ENCODE data around the gene TMEM128. TPM values are rescaled to one million over a fixed set of nuclear protein-coding genes. Genes with fewer than 3 reads are reported as not detected.

The TMEM128 gene
- total RNA-seq, 2 experiments from 2014 or later = 13.9 to 20.6 TPM

DNA sequence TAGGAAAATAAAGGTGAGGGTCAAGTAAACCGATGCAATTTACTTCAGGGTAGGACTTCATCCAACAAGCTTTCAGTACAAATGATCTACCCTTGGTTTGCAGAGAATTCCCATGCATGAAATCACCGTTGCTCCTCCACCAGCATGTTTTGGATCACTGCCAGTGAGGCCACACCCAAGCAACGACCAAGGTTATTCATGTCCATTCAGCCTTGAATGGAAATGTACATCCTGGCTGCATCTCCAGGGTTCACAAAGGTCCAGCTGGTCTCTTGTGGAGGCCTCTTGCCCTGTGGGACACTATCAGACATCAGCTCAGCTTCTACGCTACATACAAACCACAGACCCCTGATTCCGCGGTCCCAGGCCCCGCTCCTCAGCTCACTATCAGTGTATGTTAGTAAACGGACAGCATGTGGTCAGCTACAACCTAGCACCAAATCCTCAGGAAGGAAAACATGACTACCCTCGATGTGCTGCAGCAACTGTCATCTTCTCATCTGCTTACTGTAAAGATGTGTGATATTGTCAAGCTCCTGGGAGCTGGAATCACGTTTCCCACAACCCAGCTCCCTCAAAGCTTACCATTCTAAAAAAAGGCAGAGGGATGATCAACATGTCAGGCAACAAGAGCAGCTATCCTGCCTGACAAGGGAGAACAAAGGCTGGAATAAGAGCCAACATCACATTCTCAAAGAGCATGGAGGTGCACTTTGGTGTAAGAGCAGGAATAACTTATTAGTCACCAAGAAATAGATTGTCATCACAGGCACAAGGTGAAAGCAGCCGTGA is 37.0 kb upstream of the TMEM128 start:
- POLR2A ChIA-PET = interaction anchor here (0.9 to 1.0 kb wide), 2 partner anchors 102 to 113 kb away, joined by 3 read pairs; partner anchors contain the start of gene NSG1
- Histone ChIP-seq H3K36me3 (ENCODE audit: insufficient read depth, low read length) (peaks cover 75% of the 10 kb centered on the region), H3K27ac (ENCODE audit: low read depth, low read length, poor library complexity, severe bottlenecking) (no peak overlapping the region), H3K9me3 (ENCODE audit: low read length) (no peaks in the 10 kb centered on the region), H3K4me1 (ENCODE audit: insufficient read depth, low read length, poor library complexity, severe bottlenecking) (peaks cover 13% of the 10 kb centered on the region), H2AFZ (ENCODE audit: low read length) (no peak overlapping the region), H3K4me3 (ENCODE audit: low read depth, low read length, poor library complexity, severe bottlenecking) (no peak overlapping the region), H4K20me1 (ENCODE audit: insufficient read depth, low read length) (no peaks in the 10 kb centered on the region), H3K9me2 (ENCODE audit: insufficient read depth, low read length) (no peaks in the 10 kb centered on the region), H3K79me2 (ENCODE audit: insufficient read depth, low read depth, low read length) (peaks cover 36% of the 10 kb centered on the region), H3K4me2 (ENCODE audit: low read length) (no peak overlapping the region)
- no TSS peak for BruUV-seq (replicated peaks)
- DNase-seq (ENCODE audit: low spot score) = no peak
- CTCF ChIA-PET (ENCODE audit: unreplicated experiment) = no interaction called here
- intact Hi-C loops (cut with micrococcal nuclease; ENCODE audit: unreplicated experiment) = no loop called here
- TF ChIP-seq EZH2phosphoT487 (IDR thresholded peaks at IDR 0.05; ENCODE audit: borderline replicate concordance, low read depth, low read length) = no peak
- TF ChIP-seq, protein P1, sequence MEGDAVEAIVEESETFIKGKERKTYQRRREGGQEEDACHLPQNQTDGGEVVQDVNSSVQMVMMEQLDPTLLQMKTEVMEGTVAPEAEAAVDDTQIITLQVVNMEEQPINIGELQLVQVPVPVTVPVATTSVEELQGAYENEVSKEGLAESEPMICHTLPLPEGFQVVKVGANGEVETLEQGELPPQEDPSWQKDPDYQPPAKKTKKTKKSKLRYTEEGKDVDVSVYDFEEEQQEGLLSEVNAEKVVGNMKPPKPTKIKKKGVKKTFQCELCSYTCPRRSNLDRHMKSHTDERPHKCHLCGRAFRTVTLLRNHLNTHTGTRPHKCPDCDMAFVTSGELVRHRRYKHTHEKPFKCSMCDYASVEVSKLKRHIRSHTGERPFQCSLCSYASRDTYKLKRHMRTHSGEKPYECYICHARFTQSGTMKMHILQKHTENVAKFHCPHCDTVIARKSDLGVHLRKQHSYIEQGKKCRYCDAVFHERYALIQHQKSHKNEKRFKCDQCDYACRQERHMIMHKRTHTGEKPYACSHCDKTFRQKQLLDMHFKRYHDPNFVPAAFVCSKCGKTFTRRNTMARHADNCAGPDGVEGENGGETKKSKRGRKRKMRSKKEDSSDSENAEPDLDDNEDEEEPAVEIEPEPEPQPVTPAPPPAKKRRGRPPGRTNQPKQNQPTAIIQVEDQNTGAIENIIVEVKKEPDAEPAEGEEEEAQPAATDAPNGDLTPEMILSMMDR (conservative IDR thresholded peaks at IDR 0.05; ENCODE audit: low read length) = no peak

- H3K27ac ChIP-seq (ENCODE audit: low read depth, low read length, poor library complexity, severe bottlenecking) = no peak overlapping the region
- DNase-seq (ENCODE audit: low spot score) = no peak
- no peaks in the 10 kb centered on the region for H4K20me1 ChIP-seq (ENCODE audit: insufficient read depth, low read length)
- POLR2A ChIA-PET = interaction anchor here (0.6 to 1.1 kb wide), 2 partner anchors 17 to 41 kb away, joined by 3 to 5 read pairs; no protein-coding TSS in a partner anchor
- CTCF ChIA-PET (ENCODE audit: unreplicated experiment) = no interaction called here
- no TSS peak for BruUV-seq (replicated peaks)
- H2AFZ ChIP-seq (ENCODE audit: low read length) = no peak overlapping the region
- TF ChIP-seq, protein P1 (conservative IDR thresholded peaks at IDR 0.05; ENCODE audit: low read length) = no peak
- no peak for TF ChIP-seq EZH2phosphoT487 (IDR thresholded peaks at IDR 0.05; ENCODE audit: borderline replicate concordance, low read depth, low read length)
- H3K4me2 ChIP-seq (ENCODE audit: low read length) = no peak overlapping the region
- H3K79me2 ChIP-seq (ENCODE audit: insufficient read depth, low read depth, low read length) = peaks cover 8% of the 10 kb centered on the region; the same call in 1 of the 2 replicates
- peaks cover 93% of the 10 kb centered on the region for H3K36me3 ChIP-seq (ENCODE audit: insufficient read depth, low read length)
- no peak overlapping the region for H3K4me3 ChIP-seq (ENCODE audit: low read depth, low read length, poor library complexity, severe bottlenecking)
- no peaks in the 10 kb centered on the region for H3K9me3 ChIP-seq (ENCODE audit: low read length)
- no peaks in the 10 kb centered on the region for H3K4me1 ChIP-seq (ENCODE audit: insufficient read depth, low read length, poor library complexity, severe bottlenecking)
- no peaks in the 10 kb centered on the region for H3K9me2 ChIP-seq (ENCODE audit: insufficient read depth, low read length)
- intact Hi-C loops (cut with micrococcal nuclease; ENCODE audit: unreplicated experiment) = no loop called here
Observed at GRCh38 chr4:4281787-4282186, 33.8 kb upstream of the TMEM128 start.

DNA sequence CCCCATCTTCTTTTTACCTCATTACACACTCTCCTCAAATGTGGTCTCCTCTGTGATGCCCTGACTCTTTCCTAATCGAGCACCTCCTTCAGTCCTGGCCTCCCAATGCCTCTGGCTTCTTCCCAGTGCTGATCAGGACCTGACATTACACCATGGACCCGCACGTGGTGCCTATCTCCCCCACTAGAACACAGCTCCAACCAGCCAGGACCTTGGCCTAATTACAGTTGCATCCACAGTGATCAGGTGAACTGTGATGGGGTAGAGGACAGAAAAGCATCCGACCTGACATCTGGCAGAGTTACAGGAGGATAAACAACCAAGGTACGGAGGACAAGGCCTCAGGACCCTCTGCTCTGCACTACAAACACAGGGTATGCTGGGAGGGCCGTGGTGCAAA is 29.5 kb upstream of the TMEM128 start:
- intact Hi-C loops (cut with micrococcal nuclease; ENCODE audit: unreplicated experiment) = no loop called here
- no peaks in the 10 kb centered on the region for H3K4me1 ChIP-seq (ENCODE audit: insufficient read depth, low read length, poor library complexity, severe bottlenecking)
- no peak overlapping the region for H2AFZ ChIP-seq (ENCODE audit: low read length)
- H3K9me2 ChIP-seq (ENCODE audit: insufficient read depth, low read length) = no peaks in the 10 kb centered on the region
- H3K27ac ChIP-seq (ENCODE audit: low read depth, low read length, poor library complexity, severe bottlenecking) = no peak overlapping the region
- ChIA-PET POLR2A (interaction anchor here (0.7 to 1.1 kb wide), 2 partner anchors 9 to 29 kb away, joined by 3 read pairs; no protein-coding TSS in a partner anchor), CTCF (ENCODE audit: unreplicated experiment) (no interaction called here)
- H3K9me3 ChIP-seq (ENCODE audit: low read length) = no peaks in the 10 kb centered on the region
- H4K20me1 ChIP-seq (ENCODE audit: insufficient read depth, low read length) = no peaks in the 10 kb centered on the region
- no peak for DNase-seq (ENCODE audit: low spot score)
- no peak overlapping the region for H3K4me2 ChIP-seq (ENCODE audit: low read length)
- H3K4me3 ChIP-seq (ENCODE audit: low read depth, low read length, poor library complexity, severe bottlenecking) = no peak overlapping the region
- H3K36me3 ChIP-seq (ENCODE audit: insufficient read depth, low read length) = peaks cover 92% of the 10 kb centered on the region
- no peaks in the 10 kb centered on the region for H3K79me2 ChIP-seq (ENCODE audit: insufficient read depth, low read depth, low read length)
- BruUV-seq (replicated peaks) = TSS peak; percentile 19
- no peak for TF ChIP-seq EZH2phosphoT487 (IDR thresholded peaks at IDR 0.05; ENCODE audit: borderline replicate concordance, low read depth, low read length)
- TF ChIP-seq, protein P1 (conservative IDR thresholded peaks at IDR 0.05; ENCODE audit: low read length) = no peak

Data from OCI-LY7 (cell line).